GM12873 (cell line): Measurements from ENCODE around the gene HOXA1.

Experiments used
- TF ChIP-seq, protein P1 (sequence below): IDR thresholded peaks from 2 replicates; pipeline ENCODE4 v1.5.1; 2012; ENCODE audit warnings: low read depth, mild to moderate bottlenecking, moderate library complexity, low read length, control low read depth; ENCODE audit not compliant: insufficient read depth; ENCODE audit errors: missing control alignments

The HOXA1 gene

DNA sequence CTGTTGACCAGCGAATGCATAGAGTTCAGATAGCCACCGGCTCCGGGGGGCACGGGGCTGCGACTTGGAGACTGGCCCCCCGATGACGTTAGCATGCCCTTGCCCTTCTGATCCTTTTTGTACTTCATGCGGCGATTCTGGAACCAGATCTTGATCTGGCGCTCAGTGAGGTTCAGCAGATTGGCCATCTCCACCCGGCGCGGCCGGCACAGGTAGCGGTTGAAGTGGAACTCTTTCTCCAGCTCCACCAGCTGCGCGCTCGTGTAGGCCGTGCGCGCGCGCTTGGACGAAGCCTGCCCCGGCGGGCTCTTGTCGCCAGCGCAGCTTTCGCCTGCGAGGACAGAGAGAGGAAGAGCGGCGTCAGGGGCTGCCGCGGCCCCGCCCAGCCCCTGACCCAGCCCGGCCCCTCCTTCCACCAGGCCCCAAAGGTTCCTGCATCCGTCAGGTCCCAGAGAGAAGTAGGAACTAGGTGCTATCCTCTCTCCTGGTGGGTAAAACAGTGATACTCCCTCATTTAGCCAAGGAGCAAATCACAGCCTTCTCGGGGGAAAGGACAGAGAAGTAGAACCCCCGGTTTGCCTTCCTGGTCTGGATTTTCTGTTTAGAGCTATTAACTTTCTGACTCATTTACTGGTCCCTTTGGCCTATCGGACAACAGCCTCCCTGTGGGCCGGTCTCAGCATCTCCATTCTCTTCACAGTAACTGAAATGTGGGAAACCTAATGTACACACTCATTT is 12.8 kb upstream of the HOXA1 start:
- TF ChIP-seq, protein P1, sequence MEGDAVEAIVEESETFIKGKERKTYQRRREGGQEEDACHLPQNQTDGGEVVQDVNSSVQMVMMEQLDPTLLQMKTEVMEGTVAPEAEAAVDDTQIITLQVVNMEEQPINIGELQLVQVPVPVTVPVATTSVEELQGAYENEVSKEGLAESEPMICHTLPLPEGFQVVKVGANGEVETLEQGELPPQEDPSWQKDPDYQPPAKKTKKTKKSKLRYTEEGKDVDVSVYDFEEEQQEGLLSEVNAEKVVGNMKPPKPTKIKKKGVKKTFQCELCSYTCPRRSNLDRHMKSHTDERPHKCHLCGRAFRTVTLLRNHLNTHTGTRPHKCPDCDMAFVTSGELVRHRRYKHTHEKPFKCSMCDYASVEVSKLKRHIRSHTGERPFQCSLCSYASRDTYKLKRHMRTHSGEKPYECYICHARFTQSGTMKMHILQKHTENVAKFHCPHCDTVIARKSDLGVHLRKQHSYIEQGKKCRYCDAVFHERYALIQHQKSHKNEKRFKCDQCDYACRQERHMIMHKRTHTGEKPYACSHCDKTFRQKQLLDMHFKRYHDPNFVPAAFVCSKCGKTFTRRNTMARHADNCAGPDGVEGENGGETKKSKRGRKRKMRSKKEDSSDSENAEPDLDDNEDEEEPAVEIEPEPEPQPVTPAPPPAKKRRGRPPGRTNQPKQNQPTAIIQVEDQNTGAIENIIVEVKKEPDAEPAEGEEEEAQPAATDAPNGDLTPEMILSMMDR, result no peak

DNA sequence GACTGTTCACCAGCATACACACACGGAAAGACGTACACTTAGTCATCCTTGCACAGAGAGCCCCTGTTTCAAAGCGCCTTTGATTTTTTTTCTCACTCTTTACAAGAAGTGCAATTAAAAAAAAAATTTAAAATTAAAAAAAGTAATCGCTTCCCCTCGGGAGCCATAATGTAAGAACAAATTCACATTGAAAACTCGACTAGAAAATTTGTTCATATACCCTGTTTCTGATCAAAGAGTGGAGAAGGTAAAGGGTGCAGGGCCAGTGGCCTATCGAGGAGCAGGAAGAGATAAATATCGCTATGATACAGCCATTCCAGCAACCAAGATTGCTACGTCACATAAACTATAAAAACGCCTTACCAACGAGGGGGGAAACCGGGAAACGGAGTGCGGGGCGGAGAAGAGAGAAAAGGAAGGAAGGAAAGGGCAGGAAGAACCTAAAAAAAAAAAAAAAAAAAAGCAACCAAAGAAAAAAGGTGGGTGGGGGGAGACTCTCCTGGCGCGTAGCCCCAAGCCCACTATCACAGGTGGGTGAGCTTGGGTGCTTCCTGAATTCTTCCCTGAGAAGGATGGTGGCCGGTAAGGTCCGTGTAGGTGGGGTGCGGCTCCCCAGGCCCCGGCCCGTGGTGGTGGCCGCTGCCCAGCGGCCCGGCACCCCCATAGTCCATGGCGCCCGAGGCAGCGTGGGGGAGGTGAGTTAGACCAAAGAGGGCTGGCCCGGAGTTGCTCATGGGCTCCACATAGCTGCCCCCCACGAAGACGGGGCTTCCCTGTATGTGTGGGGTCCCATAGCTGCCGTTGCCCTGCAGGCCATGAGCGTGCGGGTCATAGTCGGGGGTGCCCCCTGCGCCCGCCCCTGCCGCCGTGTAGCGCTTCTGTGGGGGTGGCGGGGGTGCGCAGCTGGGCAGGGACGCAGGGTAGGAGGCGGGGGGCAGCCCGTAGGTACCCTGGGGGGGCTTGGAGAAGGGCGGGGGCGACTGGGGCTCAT is 11.9 kb upstream of the HOXA1 start:
- TF ChIP-seq, protein P1, result no peak

GRCh38 chr7:27106901-27107240 is 11.1 kb upstream of the HOXA1 start:
- TF ChIP-seq, protein P1, result no peak

DNA sequence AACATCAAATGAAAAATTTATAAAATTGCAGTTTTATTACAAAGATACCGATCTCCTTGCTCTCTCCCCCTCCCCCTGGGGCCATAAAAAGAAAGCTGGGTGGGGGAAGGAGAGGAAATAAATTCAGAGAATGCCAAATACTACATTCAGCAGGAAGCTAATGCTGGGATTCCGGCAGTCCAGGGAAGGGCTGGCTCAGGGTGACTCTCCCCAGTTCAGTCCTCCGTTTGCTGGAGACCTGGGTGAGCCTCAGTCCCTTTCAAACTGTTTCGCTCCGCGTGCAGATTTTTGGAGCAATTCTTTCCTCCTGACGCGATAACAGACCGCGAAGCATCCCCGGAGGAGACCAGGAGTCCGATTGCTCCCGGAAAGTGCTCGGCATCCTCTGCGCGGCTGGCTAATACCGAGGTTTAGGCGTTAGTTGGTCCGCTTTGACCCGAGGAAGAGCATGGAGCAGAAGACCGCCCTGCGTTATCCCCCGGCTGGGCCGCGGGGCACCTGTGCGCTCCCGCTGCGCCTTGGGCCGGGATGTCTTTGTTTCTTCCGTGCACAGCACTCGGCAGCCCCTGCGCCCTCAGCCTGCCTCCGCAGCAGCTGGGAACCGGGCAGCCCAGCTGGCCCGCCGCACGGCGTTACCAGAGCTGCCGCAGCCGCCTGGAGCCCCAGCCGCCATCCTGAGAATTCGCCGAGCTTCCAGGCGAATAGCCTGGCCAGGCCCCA is 10.5 kb upstream of the HOXA1 start:
- TF ChIP-seq, protein P1, result no peak

GRCh38 chr7:27105301-27106031 is 9.7 kb upstream of the HOXA1 start:
- TF ChIP-seq, protein P1, result no peak

GRCh38 chr7:27104341-27105058 is 8.7 kb upstream of the HOXA1 start:
- TF ChIP-seq, protein P1, result no peak
